Activated CD4-positive, alpha-beta T cell treated with anti-CD3 and anti-CD28 coated beads, Interleukin-2, amount 10 ng/mL, durations not matched to agents 7 days and 5 days (primary cell): ENCODE data around the gene L2HGDH. TPM values are rescaled to one million over a fixed set of nuclear protein-coding genes. Genes with fewer than 3 reads are reported as not detected.

Source experiments
- CTCF ChIA-PET: fragments of 350-600 bp; sonication (Branson Sonifier 250); formaldehyde crosslinking; loops from one replicate; lab custom pipeline; 2021; ENCODE audit warnings: antibody characterized with exemption; lab: Charles Lee
- POLR2A ChIA-PET: fragments of 350-600 bp; sonication (Branson Sonifier 250); formaldehyde crosslinking; loops from one replicate; lab custom pipeline; 2021; ENCODE audit warnings: antibody characterized with exemption; lab: Charles Lee
- DNase-seq: peaks from one replicate; pipeline ENCODE4 v3.0.0-alpha.2; 2020
- H3K27ac Mint-ChIP-seq: one replicate; pipeline ENCODE4 v1.8.0; 2021; ENCODE audit warnings: mild to moderate bottlenecking, moderate library complexity, mixed read lengths
- H3K27me3 Mint-ChIP-seq: one replicate; pipeline ENCODE4 v1.8.0; 2021; ENCODE audit warnings: mixed read lengths
- H3K36me3 Mint-ChIP-seq: one replicate; pipeline ENCODE4 v1.8.0; 2021; ENCODE audit warnings: low read depth, mixed read lengths
- H3K4me1 Mint-ChIP-seq: one replicate; pipeline ENCODE4 v1.8.0; 2021; ENCODE audit warnings: mixed read lengths
- H3K4me3 Mint-ChIP-seq: one replicate; pipeline ENCODE4 v1.8.0; 2021; ENCODE audit warnings: mild to moderate bottlenecking, moderate library complexity, mixed read lengths
- H3K9me3 Mint-ChIP-seq: one replicate; pipeline ENCODE4 v1.8.0; 2021; ENCODE audit warnings: mixed read lengths
- microRNA-seq: library from miRNA; unstranded; fragments of <30 nt; microRNA quantifications from one replicate; pipeline ENCODE4 v1.2.0, GENCODE V29; 2021; ENCODE audit warnings: borderline microRNAs expressed, borderline replicate concordance
- total RNA-seq, 2 experiments: library from RNA; stranded (reverse); gene quantifications; one replicate each; pipeline ENCODE4 v1.2.3, GENCODE V29; 2021

L2HGDH gene
- total RNA-seq, 2 experiments from 2014 or later, result 9.6 to 12.8 TPM

GRCh38 chr14:50215416-50215815, 96.6 kb downstream of the L2HGDH start:
- Mint-ChIP-seq H3K27me3 (no peaks in the 10 kb centered on the region), H3K9me3 (no peaks in the 10 kb centered on the region), H3K4me3 (no peak overlapping the region), H3K4me1 (peaks cover 10% of the 10 kb centered on the region), H3K27ac (no peak overlapping the region), H3K36me3 (peaks cover 2% of the 10 kb centered on the region)
- CTCF ChIA-PET, result no interaction called here
- POLR2A ChIA-PET, result no interaction called here
- DNase-seq, result no peak

GRCh38 chr14:50213795-50214194, 98.2 kb downstream of the L2HGDH start:
- H3K27ac Mint-ChIP-seq, result no peak overlapping the region
- ChIA-PET CTCF (no interaction called here), POLR2A (no interaction called here)
- H3K9me3 Mint-ChIP-seq, result no peaks in the 10 kb centered on the region
- peaks cover 10% of the 10 kb centered on the region for H3K4me1 Mint-ChIP-seq
- no peak overlapping the region for H3K4me3 Mint-ChIP-seq
- H3K36me3 Mint-ChIP-seq, result no peaks in the 10 kb centered on the region
- no peak for DNase-seq
- no peaks in the 10 kb centered on the region for H3K27me3 Mint-ChIP-seq

- H3K27me3 Mint-ChIP-seq, result no peaks in the 10 kb centered on the region
- no peaks in the 10 kb centered on the region for H3K9me3 Mint-ChIP-seq
- H3K4me3 Mint-ChIP-seq, result no peak overlapping the region
- H3K36me3 Mint-ChIP-seq, result no peaks in the 10 kb centered on the region
- CTCF ChIA-PET, result no interaction called here
- H3K27ac Mint-ChIP-seq, result no peak overlapping the region
- POLR2A ChIA-PET, result no interaction called here
- no peak for DNase-seq
- peaks cover 7% of the 10 kb centered on the region for H3K4me1 Mint-ChIP-seq
Observed at GRCh38 chr14:50212726-50213125, 99.3 kb downstream of the L2HGDH start.

GRCh38 chr14:50210074-50210473, 102.0 kb downstream of the L2HGDH start:
- H3K27me3 Mint-ChIP-seq, result no peaks in the 10 kb centered on the region
- POLR2A ChIA-PET, result no interaction called here
- no peak overlapping the region for H3K27ac Mint-ChIP-seq
- CTCF ChIA-PET, result interaction anchor here (0.6 to 1.3 kb wide), 5 partner anchors 17 to 576 kb away, joined by 3 to 5 read pairs (median 4); no protein-coding TSS in a partner anchor
- no peak overlapping the region for H3K4me3 Mint-ChIP-seq
- H3K9me3 Mint-ChIP-seq, result no peaks in the 10 kb centered on the region
- peaks cover 4% of the 10 kb centered on the region for H3K4me1 Mint-ChIP-seq
- H3K36me3 Mint-ChIP-seq, result peaks cover 3% of the 10 kb centered on the region
- DNase-seq, result no peak

- Mint-ChIP-seq H3K27me3 (no peaks in the 10 kb centered on the region), H3K9me3 (no peaks in the 10 kb centered on the region), H3K27ac (no peak overlapping the region), H3K4me3 (no peak overlapping the region), H3K36me3 (peaks cover 14% of the 10 kb centered on the region), H3K4me1 (no peaks in the 10 kb centered on the region)
- ChIA-PET CTCF (no interaction called here), POLR2A (no interaction called here)
- DNase-seq, result no peak
Observed at GRCh38 chr14:50198499-50198898, 113.5 kb downstream of the L2HGDH start.

GRCh38 chr14:50191499-50191898, 120.5 kb downstream of the L2HGDH start:
- Mint-ChIP-seq H3K9me3 (no peaks in the 10 kb centered on the region), H3K36me3 (peaks cover 8% of the 10 kb centered on the region), H3K4me3 (no peak overlapping the region), H3K27ac (no peak overlapping the region), H3K27me3 (no peaks in the 10 kb centered on the region), H3K4me1 (no peaks in the 10 kb centered on the region)
- POLR2A ChIA-PET, result no interaction called here
- CTCF ChIA-PET, result interaction anchor here (0.6 to 0.9 kb wide), 3 partner anchors 11 to 355 kb away, joined by 3 read pairs; no protein-coding TSS in a partner anchor
- no peak for DNase-seq

Small RNA genes within 50 kb of the gene (microRNA-seq; reads per million reads assigned to microRNA genes)
- 0.63 reads per million for gene MIR4504

Other genes starting within 250 kb of the L2HGDH start
- gene VCPKMT, start 195.7 kb downstream of the L2HGDH start, total RNA-seq, result 10 to 100 TPM in 1 of 2 experiments, 1 to 10 TPM in 1; 9.8 to 11.3 TPM
- gene SOS2, start 80.7 kb downstream of the L2HGDH start, total RNA-seq, result 10 to 100 TPM; 19.7 to 21.1 TPM
- 10 to 100 TPM; 15.7 to 20.6 TPM for gene DMAC2L, start 95 bp upstream of the L2HGDH start, total RNA-seq
- gene CDKL1, start 84.7 kb upstream of the L2HGDH start, total RNA-seq, result 10 to 100 TPM; 11.5 to 14.6 TPM
- 10 to 100 TPM; 30.5 to 30.8 TPM for gene MAP4K5, start 220.3 kb upstream of the L2HGDH start, total RNA-seq
- 1 to 10 TPM in 1 of 2 experiments, under 1 TPM in 1; 0.67 to 1.2 TPM for gene ATL1, start 247.9 kb upstream of the L2HGDH start, total RNA-seq